ENCODE results near the gene STRIP1. TPM values are rescaled to one million over a fixed set of nuclear protein-coding genes. Genes with fewer than 3 reads are reported as not detected.

STRIP1 gene
- polyA plus RNA-seq, 1 experiment, result 31.3 TPM

DNA sequence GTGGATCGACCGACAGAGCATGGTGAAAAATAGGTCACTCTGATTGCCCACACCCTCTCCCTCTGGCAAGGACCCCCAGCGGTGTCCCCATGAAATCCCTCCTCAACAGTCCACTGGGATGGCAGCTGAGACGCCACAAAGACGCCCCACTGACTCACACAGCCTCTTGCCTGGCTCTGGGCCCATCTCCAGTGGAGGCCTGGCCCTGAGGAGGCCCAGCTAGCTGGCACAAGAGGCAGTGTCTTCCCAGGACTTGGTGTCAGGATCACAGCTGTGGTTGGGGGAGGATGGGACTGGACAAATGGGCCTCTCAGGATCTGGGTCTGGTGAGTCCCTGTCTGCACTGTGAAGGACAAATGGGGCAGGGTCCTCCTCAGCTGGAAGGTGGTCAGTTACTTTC lies 31.4 kb downstream of the STRIP1 start:
- ChIA-PET POLR2A (no interaction called here), CTCF (interaction anchor here (0.8 to 3.3 kb wide), 4 partner anchors 12 to 51 kb away, joined by 3 to 16 read pairs (median 6); no protein-coding TSS in a partner anchor)
- H3K9me3 ChIP-seq (ENCODE audit: control insufficient read depth, insufficient read depth, low read length), result peaks cover 24% of the 10 kb centered on the region
- H3K4me3 ChIP-seq (ENCODE audit: low read depth, low read length), result no peak overlapping the region
- H3K27ac ChIP-seq (ENCODE audit: low read depth, low read length), result no peak overlapping the region
- H3K27me3 ChIP-seq (ENCODE audit: control insufficient read depth, insufficient read depth, low read length), result peaks cover 49% of the 10 kb centered on the region
- TF ChIP-seq, protein P1, sequence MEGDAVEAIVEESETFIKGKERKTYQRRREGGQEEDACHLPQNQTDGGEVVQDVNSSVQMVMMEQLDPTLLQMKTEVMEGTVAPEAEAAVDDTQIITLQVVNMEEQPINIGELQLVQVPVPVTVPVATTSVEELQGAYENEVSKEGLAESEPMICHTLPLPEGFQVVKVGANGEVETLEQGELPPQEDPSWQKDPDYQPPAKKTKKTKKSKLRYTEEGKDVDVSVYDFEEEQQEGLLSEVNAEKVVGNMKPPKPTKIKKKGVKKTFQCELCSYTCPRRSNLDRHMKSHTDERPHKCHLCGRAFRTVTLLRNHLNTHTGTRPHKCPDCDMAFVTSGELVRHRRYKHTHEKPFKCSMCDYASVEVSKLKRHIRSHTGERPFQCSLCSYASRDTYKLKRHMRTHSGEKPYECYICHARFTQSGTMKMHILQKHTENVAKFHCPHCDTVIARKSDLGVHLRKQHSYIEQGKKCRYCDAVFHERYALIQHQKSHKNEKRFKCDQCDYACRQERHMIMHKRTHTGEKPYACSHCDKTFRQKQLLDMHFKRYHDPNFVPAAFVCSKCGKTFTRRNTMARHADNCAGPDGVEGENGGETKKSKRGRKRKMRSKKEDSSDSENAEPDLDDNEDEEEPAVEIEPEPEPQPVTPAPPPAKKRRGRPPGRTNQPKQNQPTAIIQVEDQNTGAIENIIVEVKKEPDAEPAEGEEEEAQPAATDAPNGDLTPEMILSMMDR (IDR thresholded peaks at IDR 0.05; ENCODE audit: low read depth, low read length), result no peak
- DNase-seq (ENCODE audit: low read depth, low spot score), result no peak

DNA sequence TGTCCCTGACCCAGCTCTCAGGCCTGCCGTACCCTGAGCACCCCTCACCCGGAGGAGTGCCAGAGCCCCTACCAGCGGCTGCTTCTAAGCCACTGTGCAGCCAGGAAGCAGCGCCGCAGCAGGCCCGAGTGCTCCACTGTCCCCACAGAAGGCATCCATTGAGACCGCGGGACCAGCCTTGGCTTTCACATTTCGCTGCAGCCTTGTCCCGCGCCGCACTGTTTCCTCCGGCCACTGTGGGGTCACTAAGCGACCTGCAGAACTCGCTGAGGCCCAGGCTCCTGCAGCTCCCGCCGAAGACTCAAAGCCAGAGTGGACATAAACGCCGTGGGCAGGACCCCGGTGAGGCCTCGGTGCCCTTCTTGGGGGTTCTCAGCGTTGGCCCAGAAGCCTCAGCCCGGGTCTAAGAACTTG lies 33.1 kb downstream of the STRIP1 start:
- TF ChIP-seq, protein P1 (IDR thresholded peaks at IDR 0.05; ENCODE audit: low read depth, low read length), result no peak
- ChIA-PET CTCF (interaction anchor here (1.1 to 3.3 kb wide), 2 partner anchors 13 to 21 kb away, joined by 3 to 16 read pairs; no protein-coding TSS in a partner anchor), POLR2A (no interaction called here)
- DNase-seq (ENCODE audit: low read depth, low spot score), result no peak
- no peak overlapping the region for H3K27ac ChIP-seq (ENCODE audit: low read depth, low read length)
- peaks cover 24% of the 10 kb centered on the region for H3K9me3 ChIP-seq (ENCODE audit: control insufficient read depth, insufficient read depth, low read length)
- peaks cover 65% of the 10 kb centered on the region for H3K27me3 ChIP-seq (ENCODE audit: control insufficient read depth, insufficient read depth, low read length)
- no peak overlapping the region for H3K4me3 ChIP-seq (ENCODE audit: low read depth, low read length)

DNA sequence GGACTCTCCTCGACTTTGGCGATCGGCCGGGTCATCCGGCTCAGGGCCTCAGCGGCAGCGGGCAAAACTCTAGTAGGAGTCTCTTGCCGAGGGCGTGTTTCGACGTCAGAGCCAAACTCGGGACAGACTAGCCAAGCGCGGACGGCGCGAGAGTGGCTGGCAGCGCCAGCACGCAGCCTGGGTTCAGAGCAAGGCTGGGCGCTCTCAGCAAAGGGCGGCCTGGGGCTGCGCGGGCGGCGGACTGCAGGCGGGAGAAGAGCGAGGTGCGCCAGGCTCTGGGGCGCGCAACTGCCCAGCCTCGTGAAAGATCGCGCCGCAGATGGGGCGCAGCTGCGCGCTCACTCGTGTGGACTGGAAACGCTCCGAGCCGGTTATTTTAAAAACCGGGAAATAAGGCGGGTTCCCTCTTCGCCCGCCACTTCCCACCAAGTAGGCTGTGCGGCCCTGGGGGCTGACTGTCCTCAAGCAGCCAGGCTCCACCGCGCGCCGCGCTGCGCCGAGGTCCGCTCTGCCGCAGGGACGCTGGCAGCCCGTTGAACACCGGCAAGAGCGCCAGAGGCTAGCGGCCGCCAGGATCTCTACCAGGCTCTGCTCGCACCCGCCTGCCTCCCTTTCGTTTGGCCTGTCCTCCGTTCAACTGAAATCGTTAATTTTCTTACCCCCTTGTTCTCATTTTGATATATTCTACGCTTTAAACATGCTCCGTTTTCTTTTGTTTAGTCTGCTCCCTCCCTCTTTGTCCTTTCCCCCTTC lies 33.6 kb downstream of the STRIP1 start:
- Histone ChIP-seq H3K27ac (ENCODE audit: low read depth, low read length) (no peak overlapping the region), H3K27me3 (ENCODE audit: control insufficient read depth, insufficient read depth, low read length) (peaks cover 69% of the 10 kb centered on the region), H3K9me3 (ENCODE audit: control insufficient read depth, insufficient read depth, low read length) (peaks cover 24% of the 10 kb centered on the region), H3K4me3 (ENCODE audit: low read depth, low read length) (no peak overlapping the region)
- ChIA-PET POLR2A (no interaction called here), CTCF (interaction anchor here (1.1 to 3.3 kb wide), 2 partner anchors 14 to 20 kb away, joined by 3 to 16 read pairs; no protein-coding TSS in a partner anchor)
- DNase-seq (ENCODE audit: low read depth, low spot score), result no peak
- TF ChIP-seq, protein P1 (IDR thresholded peaks at IDR 0.05; ENCODE audit: low read depth, low read length), result no peak

DNA sequence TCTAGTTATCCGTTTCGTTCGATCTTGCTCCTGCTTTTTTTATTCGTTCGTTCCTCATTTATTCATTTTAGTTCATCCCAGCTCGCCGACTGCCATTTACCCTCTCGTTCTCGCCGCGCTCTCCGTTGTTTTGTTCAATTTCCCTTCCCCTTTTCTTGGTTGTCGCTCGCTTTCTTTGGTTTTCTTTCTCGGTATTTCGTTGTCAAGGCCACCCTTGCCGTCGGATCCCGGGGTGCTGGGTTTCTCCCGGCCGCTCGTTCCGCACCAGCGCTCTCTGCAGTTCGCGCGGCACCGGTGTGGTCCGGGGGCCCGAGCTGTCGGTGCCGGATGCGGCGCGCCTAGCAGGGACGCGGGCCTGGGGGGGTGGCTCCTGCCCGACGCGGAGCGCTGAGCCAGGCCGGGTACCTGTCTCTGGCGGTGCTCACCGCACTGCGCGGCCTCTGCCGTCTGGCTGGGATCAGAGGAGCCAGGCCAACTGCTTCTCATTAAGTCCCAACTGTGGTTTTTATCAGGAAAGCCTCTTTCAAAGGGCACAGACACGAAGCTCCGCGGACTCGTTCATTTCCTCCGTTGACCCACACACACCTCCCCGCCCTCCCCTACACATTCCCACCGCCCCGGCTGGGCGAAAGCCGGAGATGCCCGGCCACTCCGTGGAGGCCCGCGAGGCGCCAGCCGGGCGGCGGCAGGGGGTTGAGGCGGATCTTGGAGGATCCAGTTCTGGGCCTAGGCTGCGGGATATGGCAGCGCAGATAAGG lies 34.4 kb downstream of the STRIP1 start:
- TF ChIP-seq, protein P1 (IDR thresholded peaks at IDR 0.05; ENCODE audit: low read depth, low read length), result no peak
- CTCF ChIA-PET, result no interaction called here
- DNase-seq (ENCODE audit: low read depth, low spot score), result no peak
- Histone ChIP-seq H3K27ac (ENCODE audit: low read depth, low read length) (no peak overlapping the region), H3K4me3 (ENCODE audit: low read depth, low read length) (no peak overlapping the region), H3K27me3 (ENCODE audit: control insufficient read depth, insufficient read depth, low read length) (peaks cover 74% of the 10 kb centered on the region), H3K9me3 (ENCODE audit: control insufficient read depth, insufficient read depth, low read length) (peaks cover 24% of the 10 kb centered on the region)
- POLR2A ChIA-PET, result no interaction called here
